Brain microvascular endothelial cell (primary cell): ENCODE data around the gene GALR2.

Experiments used
- DNase-seq: peaks from one replicate; pipeline ENCODE4 v3.0.0-alpha.2; 2020
- H3K27ac ChIP-seq: fragments of 250-450 bp; sonication (Bioruptor Pico); 2 replicates; pipeline ENCODE4 v1.5.1; 2020; ENCODE audit warnings: mild to moderate bottlenecking, moderate library complexity
- H3K27me3 ChIP-seq: fragments of 250-450 bp; sonication (Bioruptor Pico); replicated peaks from 2 replicates; pipeline ENCODE4 v1.5.1; 2020; ENCODE audit warnings: mild to moderate bottlenecking
- H3K36me3 ChIP-seq: fragments of 250-450 bp; sonication (Bioruptor Pico); replicated peaks from 2 replicates; pipeline ENCODE4 v1.5.1; 2020; ENCODE audit warnings: mild to moderate bottlenecking
- H3K4me3 ChIP-seq: 2 replicates; pipeline ENCODE4 v1.5.1; 2011; ENCODE audit warnings: low read depth, mild to moderate bottlenecking, control low read depth, low read length, moderate library complexity
- in situ Hi-C: cut with HindIII; loops from 2 replicates; pipeline ENCODE4 v1.10.0; 2017; ENCODE audit warnings: low sequenced_read_pairs, low pct_ligation_motif_present
- TF ChIP-seq, protein P1 (sequence below): IDR thresholded peaks from 2 replicates; pipeline ENCODE4 v1.5.1; 2011; ENCODE audit warnings: low read depth, mild to moderate bottlenecking, moderate library complexity, low read length, control low read depth, inconsistent platforms; ENCODE audit errors: missing control alignments

GALR2 gene

DNA sequence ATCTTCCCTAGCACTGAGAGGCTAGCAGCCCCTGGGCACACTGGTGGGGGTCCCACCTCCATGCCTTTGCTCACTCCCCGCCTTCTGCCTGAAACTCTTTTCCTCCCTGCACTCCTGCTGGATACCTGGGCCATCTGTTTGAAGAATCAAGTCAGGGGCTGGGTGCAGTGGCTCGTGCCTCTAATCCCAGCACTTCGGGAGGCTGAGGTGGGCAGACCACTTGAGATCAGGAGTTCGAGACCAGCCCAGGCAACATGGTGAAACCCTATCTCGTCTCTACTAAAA is 50.8 kb downstream of the GALR2 start:
- Histone ChIP-seq H3K4me3 (no peak overlapping the region), H3K27ac (no peak overlapping the region), H3K36me3 (no peaks in the 10 kb centered on the region), H3K27me3 (peaks cover 1% of the 10 kb centered on the region)
- no peak for DNase-seq
- in situ Hi-C loops = no loop called here
- TF ChIP-seq, protein P1, sequence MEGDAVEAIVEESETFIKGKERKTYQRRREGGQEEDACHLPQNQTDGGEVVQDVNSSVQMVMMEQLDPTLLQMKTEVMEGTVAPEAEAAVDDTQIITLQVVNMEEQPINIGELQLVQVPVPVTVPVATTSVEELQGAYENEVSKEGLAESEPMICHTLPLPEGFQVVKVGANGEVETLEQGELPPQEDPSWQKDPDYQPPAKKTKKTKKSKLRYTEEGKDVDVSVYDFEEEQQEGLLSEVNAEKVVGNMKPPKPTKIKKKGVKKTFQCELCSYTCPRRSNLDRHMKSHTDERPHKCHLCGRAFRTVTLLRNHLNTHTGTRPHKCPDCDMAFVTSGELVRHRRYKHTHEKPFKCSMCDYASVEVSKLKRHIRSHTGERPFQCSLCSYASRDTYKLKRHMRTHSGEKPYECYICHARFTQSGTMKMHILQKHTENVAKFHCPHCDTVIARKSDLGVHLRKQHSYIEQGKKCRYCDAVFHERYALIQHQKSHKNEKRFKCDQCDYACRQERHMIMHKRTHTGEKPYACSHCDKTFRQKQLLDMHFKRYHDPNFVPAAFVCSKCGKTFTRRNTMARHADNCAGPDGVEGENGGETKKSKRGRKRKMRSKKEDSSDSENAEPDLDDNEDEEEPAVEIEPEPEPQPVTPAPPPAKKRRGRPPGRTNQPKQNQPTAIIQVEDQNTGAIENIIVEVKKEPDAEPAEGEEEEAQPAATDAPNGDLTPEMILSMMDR = no peak

GRCh38 chr17:76125922-76126321 is 51.3 kb downstream of the GALR2 start:
- no peaks in the 10 kb centered on the region for H3K36me3 ChIP-seq
- DNase-seq = no peak
- TF ChIP-seq, protein P1 = no peak
- H3K27ac ChIP-seq = no peak overlapping the region
- H3K27me3 ChIP-seq = peaks cover 7% of the 10 kb centered on the region
- no peak overlapping the region for H3K4me3 ChIP-seq
- in situ Hi-C loops = no loop called here
